Testis (tissue), 2 donors: ENCODE data around the gene CEACAM18.

Source experiments
- POLR2A ChIP-seq: fragments of 450-650 bp; IDR thresholded peaks from one replicate; pipeline ENCODE4 v1.6.1; 2017; ENCODE audit warnings: antibody characterized with exemption, mild to moderate bottlenecking, moderate library complexity
- TF ChIP-seq, protein P1 (sequence below), 3 experiments: fragments of 450-650 bp in 2 of 3; fragments of 200-600 bp in 1 of 3; sonication (generic) in 1 of 3; IDR thresholded peaks; one replicate each; pipeline ENCODE4 v1.5.1; 2016 to 2019; ENCODE audit warnings: antibody characterized with exemption in 3 of 3, mild to moderate bottlenecking in 2 of 3, moderate library complexity in 1 of 3

DNA sequence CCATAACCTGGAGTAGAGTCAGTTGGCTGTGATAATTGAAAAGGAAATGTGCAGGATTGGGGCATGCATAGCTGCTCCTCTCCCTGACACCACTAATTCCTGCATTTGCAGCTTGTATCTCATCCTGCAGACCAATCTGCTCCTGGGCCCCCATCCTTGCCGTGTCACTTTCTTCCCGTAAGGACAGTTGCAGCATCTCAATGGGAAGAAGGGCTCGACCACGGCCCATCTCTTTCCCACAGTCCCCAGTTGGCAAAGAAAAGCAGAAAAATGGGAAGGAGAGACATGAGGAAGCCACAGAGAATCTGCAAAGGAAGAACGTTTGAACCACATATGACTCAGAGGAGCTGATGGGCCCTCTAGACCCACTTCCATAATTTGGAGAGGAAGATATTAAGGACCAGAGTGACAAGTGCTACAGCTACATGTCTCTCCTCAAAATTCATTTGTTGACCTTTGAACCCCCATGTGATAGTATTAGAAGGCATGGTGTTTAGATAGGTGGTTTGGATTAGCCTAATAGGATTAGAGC lies 25.0 kb downstream of the CEACAM18 start:
- TF ChIP-seq POLR2A, result no peak
- TF ChIP-seq, protein P1, sequence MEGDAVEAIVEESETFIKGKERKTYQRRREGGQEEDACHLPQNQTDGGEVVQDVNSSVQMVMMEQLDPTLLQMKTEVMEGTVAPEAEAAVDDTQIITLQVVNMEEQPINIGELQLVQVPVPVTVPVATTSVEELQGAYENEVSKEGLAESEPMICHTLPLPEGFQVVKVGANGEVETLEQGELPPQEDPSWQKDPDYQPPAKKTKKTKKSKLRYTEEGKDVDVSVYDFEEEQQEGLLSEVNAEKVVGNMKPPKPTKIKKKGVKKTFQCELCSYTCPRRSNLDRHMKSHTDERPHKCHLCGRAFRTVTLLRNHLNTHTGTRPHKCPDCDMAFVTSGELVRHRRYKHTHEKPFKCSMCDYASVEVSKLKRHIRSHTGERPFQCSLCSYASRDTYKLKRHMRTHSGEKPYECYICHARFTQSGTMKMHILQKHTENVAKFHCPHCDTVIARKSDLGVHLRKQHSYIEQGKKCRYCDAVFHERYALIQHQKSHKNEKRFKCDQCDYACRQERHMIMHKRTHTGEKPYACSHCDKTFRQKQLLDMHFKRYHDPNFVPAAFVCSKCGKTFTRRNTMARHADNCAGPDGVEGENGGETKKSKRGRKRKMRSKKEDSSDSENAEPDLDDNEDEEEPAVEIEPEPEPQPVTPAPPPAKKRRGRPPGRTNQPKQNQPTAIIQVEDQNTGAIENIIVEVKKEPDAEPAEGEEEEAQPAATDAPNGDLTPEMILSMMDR (IDR thresholded peaks at IDR 0.05), result no peak
